ENCODE measurements around the gene ENO2. TPM values are rescaled to one million over a fixed set of nuclear protein-coding genes. Genes with fewer than 3 reads are reported as not detected.

Gene ENO2
- total RNA-seq, 1 donor from 2014 or later, result 182 TPM

DNA sequence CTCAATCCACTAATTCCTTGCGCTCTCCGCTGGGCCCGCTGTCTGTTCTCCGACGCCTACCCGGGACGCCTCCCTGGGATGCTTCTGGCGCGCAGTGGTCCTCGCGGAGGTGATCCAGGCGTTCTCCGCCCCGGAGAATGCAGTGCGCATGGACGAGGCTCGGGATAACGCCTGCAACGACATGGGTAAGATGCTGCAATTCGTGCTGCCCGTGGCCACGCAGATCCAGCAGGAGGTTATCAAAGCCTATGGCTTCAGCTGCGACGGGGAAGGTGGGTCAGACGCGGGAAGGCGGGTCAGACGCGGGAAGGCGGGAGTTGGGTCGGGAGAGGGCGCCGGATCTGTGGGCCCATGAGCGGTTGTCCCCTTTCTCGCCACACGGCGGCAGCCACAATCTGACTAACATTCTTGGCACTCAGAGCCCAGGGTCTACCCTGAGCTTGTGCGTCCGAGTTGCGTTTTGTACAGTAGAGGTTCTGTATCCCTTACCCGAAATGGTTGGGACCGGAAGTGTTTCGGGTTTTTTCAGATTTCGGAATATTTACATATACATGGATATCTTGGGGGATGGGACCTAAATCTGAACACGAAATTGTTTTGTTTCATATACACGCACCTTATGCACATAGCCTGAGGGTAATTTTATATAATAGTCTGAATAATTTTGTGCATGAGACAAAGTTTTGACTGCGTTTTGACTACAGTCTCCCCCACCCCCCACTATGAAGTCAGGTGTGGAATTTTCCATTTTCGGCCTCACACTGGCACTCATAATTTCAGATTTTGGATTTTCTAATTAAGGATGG lies 30.2 kb downstream of the ENO2 start:
- TF ChIP-seq, protein P1, sequence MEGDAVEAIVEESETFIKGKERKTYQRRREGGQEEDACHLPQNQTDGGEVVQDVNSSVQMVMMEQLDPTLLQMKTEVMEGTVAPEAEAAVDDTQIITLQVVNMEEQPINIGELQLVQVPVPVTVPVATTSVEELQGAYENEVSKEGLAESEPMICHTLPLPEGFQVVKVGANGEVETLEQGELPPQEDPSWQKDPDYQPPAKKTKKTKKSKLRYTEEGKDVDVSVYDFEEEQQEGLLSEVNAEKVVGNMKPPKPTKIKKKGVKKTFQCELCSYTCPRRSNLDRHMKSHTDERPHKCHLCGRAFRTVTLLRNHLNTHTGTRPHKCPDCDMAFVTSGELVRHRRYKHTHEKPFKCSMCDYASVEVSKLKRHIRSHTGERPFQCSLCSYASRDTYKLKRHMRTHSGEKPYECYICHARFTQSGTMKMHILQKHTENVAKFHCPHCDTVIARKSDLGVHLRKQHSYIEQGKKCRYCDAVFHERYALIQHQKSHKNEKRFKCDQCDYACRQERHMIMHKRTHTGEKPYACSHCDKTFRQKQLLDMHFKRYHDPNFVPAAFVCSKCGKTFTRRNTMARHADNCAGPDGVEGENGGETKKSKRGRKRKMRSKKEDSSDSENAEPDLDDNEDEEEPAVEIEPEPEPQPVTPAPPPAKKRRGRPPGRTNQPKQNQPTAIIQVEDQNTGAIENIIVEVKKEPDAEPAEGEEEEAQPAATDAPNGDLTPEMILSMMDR (IDR thresholded peaks at IDR 0.05; ENCODE audit: partially characterized antibody, unreplicated experiment), result peak; percentile 76
- DNase-seq, result peak; percentile 93
- peaks cover 4% of the 10 kb centered on the region for H3K36me3 Mint-ChIP-seq (ENCODE audit: unreplicated experiment)
- H3K27me3 Mint-ChIP-seq (ENCODE audit: unreplicated experiment), result peaks cover 30% of the 10 kb centered on the region
- H3K4me3 Mint-ChIP-seq (ENCODE audit: unreplicated experiment), result peak overlapping the region; percentile 97
- H3K4me1 Mint-ChIP-seq (ENCODE audit: low read depth, unreplicated experiment), result peaks cover 17% of the 10 kb centered on the region
- peak overlapping the region; percentile 99 for H3K27ac Mint-ChIP-seq (ENCODE audit: unreplicated experiment)
- peaks cover 19% of the 10 kb centered on the region for H3K9me3 Mint-ChIP-seq (ENCODE audit: unreplicated experiment)

- TF ChIP-seq, protein P1 (IDR thresholded peaks at IDR 0.05; ENCODE audit: partially characterized antibody, unreplicated experiment), result no peak
- H3K9me3 Mint-ChIP-seq (ENCODE audit: unreplicated experiment), result peaks cover 16% of the 10 kb centered on the region
- peak overlapping the region; percentile 99 for H3K27ac Mint-ChIP-seq (ENCODE audit: unreplicated experiment)
- H3K36me3 Mint-ChIP-seq (ENCODE audit: unreplicated experiment), result peaks cover 2% of the 10 kb centered on the region
- no peak for DNase-seq
- H3K27me3 Mint-ChIP-seq (ENCODE audit: unreplicated experiment), result peaks cover 25% of the 10 kb centered on the region
- H3K4me3 Mint-ChIP-seq (ENCODE audit: unreplicated experiment), result peak overlapping the region; percentile 97
- peaks cover 17% of the 10 kb centered on the region for H3K4me1 Mint-ChIP-seq (ENCODE audit: low read depth, unreplicated experiment)
Observed at GRCh38 chr12:6945613-6946012, 31.2 kb downstream of the ENO2 start.

GRCh38 chr12:6946033-6946919 lies 31.9 kb downstream of the ENO2 start:
- Mint-ChIP-seq H3K27me3 (ENCODE audit: unreplicated experiment) (peaks cover 25% of the 10 kb centered on the region), H3K4me1 (ENCODE audit: low read depth, unreplicated experiment) (peaks cover 17% of the 10 kb centered on the region), H3K9me3 (ENCODE audit: unreplicated experiment) (peaks cover 14% of the 10 kb centered on the region), H3K27ac (ENCODE audit: unreplicated experiment) (peak overlapping the region; percentile 99), H3K4me3 (ENCODE audit: unreplicated experiment) (peak overlapping the region; percentile 97), H3K36me3 (ENCODE audit: unreplicated experiment) (no peaks in the 10 kb centered on the region)
- DNase-seq, result peak; percentile 73
- TF ChIP-seq, protein P1 (IDR thresholded peaks at IDR 0.05; ENCODE audit: partially characterized antibody, unreplicated experiment), result no peak

GRCh38 chr12:6946920-6947374 lies 32.6 kb downstream of the ENO2 start:
- H3K27ac Mint-ChIP-seq (ENCODE audit: unreplicated experiment), result peak overlapping the region; percentile 87
- peaks cover 25% of the 10 kb centered on the region for H3K27me3 Mint-ChIP-seq (ENCODE audit: unreplicated experiment)
- no peak for DNase-seq
- H3K9me3 Mint-ChIP-seq (ENCODE audit: unreplicated experiment), result peaks cover 14% of the 10 kb centered on the region
- H3K4me1 Mint-ChIP-seq (ENCODE audit: low read depth, unreplicated experiment), result peaks cover 17% of the 10 kb centered on the region
- H3K4me3 Mint-ChIP-seq (ENCODE audit: unreplicated experiment), result peak overlapping the region; percentile 97
- no peaks in the 10 kb centered on the region for H3K36me3 Mint-ChIP-seq (ENCODE audit: unreplicated experiment)
- TF ChIP-seq, protein P1 (IDR thresholded peaks at IDR 0.05; ENCODE audit: partially characterized antibody, unreplicated experiment), result peak; percentile 18

All from glutamatergic neuron (in vitro differentiated cells).